Testis (tissue), 3 donors: ENCODE results near the gene EPS8L3. TPM values are rescaled to one million over a fixed set of nuclear protein-coding genes. Genes with fewer than 3 reads are reported as not detected.

Source experiments
- DNase-seq: peaks from one replicate; pipeline ENCODE4 v3.0.0-alpha.2; 2019
- H3K27ac ChIP-seq, 2 donors: fragments of 200-600 bp; sonication (generic); one replicate each; pipeline ENCODE4 v1.5.1; 2019
- H3K27me3 ChIP-seq: fragments of 200-600 bp; sonication (generic); one replicate; pipeline ENCODE4 v1.5.1; 2019
- H3K36me3 ChIP-seq: fragments of 200-600 bp; sonication (generic); one replicate; pipeline ENCODE4 v1.5.1; 2017; ENCODE audit warnings: low read depth; ENCODE audit errors: missing control alignments
- H3K4me1 ChIP-seq: fragments of 200-600 bp; sonication (generic); one replicate; pipeline ENCODE4 v1.5.1; 2019
- H3K4me3 ChIP-seq, 2 donors: fragments of 200-600 bp; sonication (generic); one replicate each; pipeline ENCODE4 v1.5.1; 2017 to 2019
- H3K9me3 ChIP-seq: fragments of 200-600 bp; sonication (generic); one replicate; pipeline ENCODE4 v1.5.1; 2017
- POLR2A ChIP-seq: fragments of 450-650 bp; IDR thresholded peaks from one replicate; pipeline ENCODE4 v1.6.1; 2017; ENCODE audit warnings: antibody characterized with exemption, mild to moderate bottlenecking, moderate library complexity
- WGBS, 2 donors: methylation state at CpG; one replicate each; pipeline ENCODE4 v1.1.5; 2018; 5-methylcytosine and 5-hydroxymethylcytosine counted together
- intact Hi-C: fragments of 100-400 bp; cut with DNase I; formaldehyde crosslinking; loops from one replicate; pipeline ENCODE4 v1.15.1; 2023; ENCODE audit warnings: low total_unique reads
- polyA plus RNA-seq: library from polyadenylated mRNA; stranded (reverse); fragments of 350-450 nt; fragmentation: Illumina TruSeq; extraction: RNeasy Lipid Tissue Mini Kit (QIAGEN cat#74804); gene quantifications from one replicate; pipeline ENCODE4 v1.2.3, GENCODE V29; 2014; ENCODE audit warnings: low read depth, low replicate concordance; ENCODE audit not compliant: insufficient read depth
- total RNA-seq, 2 donors: library from RNA; depleted of rRNA; stranded (reverse); fragments of >200 nt; gene quantifications; one replicate each; pipeline ENCODE4 v1.2.3, GENCODE V29; 2016
- TF ChIP-seq, protein P1 (sequence below), 3 experiments: fragments of 450-650 bp in 2 of 3; fragments of 200-600 bp in 1 of 3; sonication (generic) in 1 of 3; IDR thresholded peaks; one replicate each; pipeline ENCODE4 v1.5.1; 2016 to 2019; ENCODE audit warnings: antibody characterized with exemption in 3 of 3, mild to moderate bottlenecking in 2 of 3, moderate library complexity in 1 of 3

Gene EPS8L3
- total and polyA plus RNA-seq, 3 donors from 2014 or later, result 3.3 to 7.7 (median 7.2) TPM

DNA sequence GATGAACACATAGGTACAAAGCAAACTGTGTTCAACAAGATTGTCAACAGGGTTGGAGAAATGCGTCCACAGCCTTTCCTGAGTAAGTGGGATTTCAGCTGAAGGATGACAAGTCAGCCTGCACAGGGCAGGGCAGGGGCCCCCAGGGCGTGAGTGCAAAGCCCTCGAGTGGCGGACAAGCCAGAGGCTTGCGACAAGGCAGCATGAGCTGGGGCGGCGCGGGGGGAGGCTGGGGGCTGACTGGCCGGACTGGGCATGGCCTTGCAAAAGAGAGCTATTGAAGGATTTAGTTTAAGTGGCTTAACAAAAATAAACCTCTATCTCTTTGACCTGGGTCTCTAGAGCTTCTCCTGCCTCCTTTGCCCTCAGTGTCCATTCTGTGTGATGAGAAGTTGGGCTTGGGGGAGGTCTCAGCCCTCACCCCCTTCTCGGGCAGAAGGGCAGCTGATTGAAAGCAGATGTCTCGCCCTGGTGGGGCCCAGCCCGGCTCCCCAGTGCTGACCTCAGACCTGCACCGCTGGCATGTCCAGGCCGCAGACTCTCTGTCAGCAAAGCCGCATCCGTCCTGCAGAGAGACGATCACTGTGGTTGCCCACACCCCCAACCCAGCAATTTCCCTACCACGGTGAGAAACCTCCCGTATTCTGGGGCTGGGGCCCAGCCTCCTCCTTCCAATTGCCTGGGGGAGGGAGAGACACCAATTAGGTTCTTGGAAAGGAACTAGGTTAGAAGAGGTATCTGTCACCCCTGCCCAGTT is 24.3 kb upstream of the EPS8L3 start:
- Histone ChIP-seq H3K27me3 (no peaks in the 10 kb centered on the region), H3K9me3 (no peaks in the 10 kb centered on the region), H3K36me3 (no peaks in the 10 kb centered on the region), H3K4me1 (peaks cover 18% of the 10 kb centered on the region), H3K27ac (no peak overlapping the region), H3K4me3 (no peak overlapping the region)
- intact Hi-C loops, result no loop called here
- no peak for DNase-seq
- 92% methylated on average over 18 to 19 of the region's 19 CpGs for WGBS, 2 donors
- TF ChIP-seq, protein P1, sequence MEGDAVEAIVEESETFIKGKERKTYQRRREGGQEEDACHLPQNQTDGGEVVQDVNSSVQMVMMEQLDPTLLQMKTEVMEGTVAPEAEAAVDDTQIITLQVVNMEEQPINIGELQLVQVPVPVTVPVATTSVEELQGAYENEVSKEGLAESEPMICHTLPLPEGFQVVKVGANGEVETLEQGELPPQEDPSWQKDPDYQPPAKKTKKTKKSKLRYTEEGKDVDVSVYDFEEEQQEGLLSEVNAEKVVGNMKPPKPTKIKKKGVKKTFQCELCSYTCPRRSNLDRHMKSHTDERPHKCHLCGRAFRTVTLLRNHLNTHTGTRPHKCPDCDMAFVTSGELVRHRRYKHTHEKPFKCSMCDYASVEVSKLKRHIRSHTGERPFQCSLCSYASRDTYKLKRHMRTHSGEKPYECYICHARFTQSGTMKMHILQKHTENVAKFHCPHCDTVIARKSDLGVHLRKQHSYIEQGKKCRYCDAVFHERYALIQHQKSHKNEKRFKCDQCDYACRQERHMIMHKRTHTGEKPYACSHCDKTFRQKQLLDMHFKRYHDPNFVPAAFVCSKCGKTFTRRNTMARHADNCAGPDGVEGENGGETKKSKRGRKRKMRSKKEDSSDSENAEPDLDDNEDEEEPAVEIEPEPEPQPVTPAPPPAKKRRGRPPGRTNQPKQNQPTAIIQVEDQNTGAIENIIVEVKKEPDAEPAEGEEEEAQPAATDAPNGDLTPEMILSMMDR (IDR thresholded peaks at IDR 0.05), result no peak
- no peak for TF ChIP-seq POLR2A

DNA sequence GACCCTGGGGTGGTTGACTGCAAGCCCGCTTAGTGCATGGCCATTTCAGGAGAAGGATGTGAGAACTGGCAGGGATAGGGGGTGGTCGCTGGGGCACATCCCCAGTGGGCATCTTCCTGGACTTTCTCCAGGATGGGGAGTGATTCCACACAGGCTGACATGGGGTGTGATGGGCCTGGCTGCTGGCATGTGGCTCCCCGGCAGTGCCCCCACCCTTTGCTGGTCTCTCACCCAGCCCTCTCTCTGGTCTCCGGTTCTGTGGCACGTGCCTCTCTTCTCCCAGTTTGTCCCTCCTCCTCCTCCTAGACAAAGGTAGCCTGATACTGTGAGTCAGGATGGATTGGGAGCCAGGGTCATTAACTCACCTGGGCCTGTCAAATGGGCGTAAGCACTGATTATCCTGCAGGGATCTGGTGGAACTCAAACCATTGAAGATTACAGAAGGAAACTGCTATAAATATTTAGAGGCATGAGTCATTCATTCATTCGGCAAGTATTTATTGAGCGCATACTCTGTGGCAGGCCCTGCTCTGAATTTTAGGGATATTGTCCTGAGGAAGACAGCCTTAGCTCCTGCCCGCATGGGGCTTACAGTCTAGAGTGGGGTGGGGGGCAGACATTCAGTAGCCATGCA is 23.6 kb upstream of the EPS8L3 start:
- Histone ChIP-seq H3K9me3 (no peaks in the 10 kb centered on the region), H3K27ac (no peak overlapping the region), H3K36me3 (no peaks in the 10 kb centered on the region), H3K4me3 (no peak overlapping the region), H3K27me3 (no peaks in the 10 kb centered on the region), H3K4me1 (peaks cover 13% of the 10 kb centered on the region)
- WGBS, 2 donors, result 91 to 96% methylated on average over 6 to 9 of the region's 9 CpGs
- TF ChIP-seq POLR2A, result no peak
- TF ChIP-seq, protein P1 (IDR thresholded peaks at IDR 0.05), result no peak
- no peak for DNase-seq
- intact Hi-C loops, result no loop called here

DNA sequence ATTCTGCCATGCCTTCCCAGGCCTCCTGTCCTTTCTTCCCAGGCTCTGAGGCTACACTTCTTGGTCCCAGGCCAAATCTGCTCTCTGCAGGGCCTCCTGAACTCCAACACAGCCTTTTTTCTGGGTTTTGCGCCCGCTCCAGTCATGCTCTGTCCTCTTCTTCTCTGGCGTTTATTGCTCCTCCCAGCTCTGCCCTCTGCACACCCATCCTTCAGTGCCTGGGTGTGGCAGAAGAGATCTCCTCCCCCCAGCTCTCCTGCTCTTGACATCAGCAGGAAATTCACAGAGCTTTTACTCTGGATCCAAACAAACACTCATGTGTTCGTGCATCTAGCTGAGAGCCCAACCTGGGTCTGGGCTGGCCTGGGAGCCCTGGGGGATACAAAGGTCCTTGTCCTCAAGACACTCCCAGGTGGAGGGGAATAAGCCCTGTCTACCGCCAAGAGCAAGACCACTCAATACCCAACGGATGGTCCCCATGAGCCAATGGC is 22.9 kb upstream of the EPS8L3 start:
- intact Hi-C loops, result no loop called here
- H3K36me3 ChIP-seq, result no peaks in the 10 kb centered on the region
- H3K27me3 ChIP-seq, result no peaks in the 10 kb centered on the region
- H3K4me3 ChIP-seq, result no peak overlapping the region
- TF ChIP-seq, protein P1 (IDR thresholded peaks at IDR 0.05), result no peak
- TF ChIP-seq POLR2A, result no peak
- no peaks in the 10 kb centered on the region for H3K9me3 ChIP-seq
- H3K27ac ChIP-seq, result no peak overlapping the region
- DNase-seq, result peak; percentile 48
- H3K4me1 ChIP-seq, result peaks cover 5% of the 10 kb centered on the region
- WGBS, 2 donors, result 83 to 85% methylated on average over 5 to 6 of the region's 6 CpGs

DNA sequence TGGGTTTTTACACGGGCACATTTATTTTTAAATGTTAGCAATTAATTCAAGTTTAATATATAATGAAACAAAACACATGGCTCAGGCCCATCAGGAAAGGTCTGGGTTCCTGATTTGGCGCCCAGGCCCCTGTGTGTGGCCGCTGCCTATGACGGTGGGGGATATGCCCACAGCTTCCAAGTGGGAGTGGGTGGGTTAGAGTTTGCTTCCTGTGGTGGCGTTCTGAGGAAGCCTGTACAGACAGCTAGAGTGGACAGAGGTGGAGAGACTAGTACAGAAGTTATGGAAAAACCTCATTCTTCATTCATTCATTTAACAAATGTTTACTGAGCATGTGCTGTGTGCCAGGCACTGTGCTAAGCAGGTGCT is 22.4 kb upstream of the EPS8L3 start:
- DNase-seq, result no peak
- WGBS, 2 donors, result 76 to 81% methylated on average over 5 of the region's 5 CpGs
- intact Hi-C loops, result no loop called here
- Histone ChIP-seq H3K9me3 (no peaks in the 10 kb centered on the region), H3K36me3 (no peaks in the 10 kb centered on the region), H3K4me1 (peaks cover 2% of the 10 kb centered on the region), H3K4me3 (no peak overlapping the region), H3K27me3 (no peaks in the 10 kb centered on the region), H3K27ac (no peak overlapping the region)
- TF ChIP-seq POLR2A, result no peak
- TF ChIP-seq, protein P1 (IDR thresholded peaks at IDR 0.05), result no peak
